H9 (cell line): ENCODE data around the gene EBP. TPM values are rescaled to one million over a fixed set of nuclear protein-coding genes. Genes with fewer than 3 reads are reported as not detected.

Source experiments
- DNase-seq: peaks from one replicate; pipeline ENCODE4 v3.0.0-alpha.2; 2017
- H2AFZ ChIP-seq: one replicate; pipeline ENCODE4 v1.6.1; 2013; ENCODE audit warnings: mild to moderate bottlenecking, low read length, control low read depth, moderate library complexity
- H2AK5ac ChIP-seq: 2 replicates; pipeline ENCODE4 v1.6.1; 2013; ENCODE audit warnings: low read length, control low read depth, mixed read lengths; ENCODE audit not compliant: insufficient read length
- H2BK120ac ChIP-seq: one replicate; pipeline ENCODE4 v1.6.1; 2013; ENCODE audit warnings: low read depth, mild to moderate bottlenecking, low read length, control low read depth, inconsistent platforms; ENCODE audit not compliant: poor library complexity, severe bottlenecking
- H2BK12ac ChIP-seq: 2 replicates; pipeline ENCODE4 v1.6.1; 2013; ENCODE audit warnings: low read length, control low read depth, mixed read lengths, low read depth; ENCODE audit not compliant: insufficient read length
- H2BK15ac ChIP-seq: 2 replicates; pipeline ENCODE4 v1.6.1; 2013; ENCODE audit warnings: low read depth, low read length, control low read depth
- H2BK20ac ChIP-seq: one replicate; pipeline ENCODE4 v1.6.1; 2013; ENCODE audit warnings: low read depth, mild to moderate bottlenecking, low read length, control low read depth, inconsistent platforms; ENCODE audit not compliant: poor library complexity, severe bottlenecking
- H2BK5ac ChIP-seq: 2 replicates; pipeline ENCODE4 v1.6.1; 2013; ENCODE audit warnings: low read length, control low read depth, mixed read lengths; ENCODE audit not compliant: insufficient read length
- H3K14ac ChIP-seq: 2 replicates; pipeline ENCODE4 v1.6.1; 2013; ENCODE audit warnings: low read length, control low read depth; ENCODE audit not compliant: insufficient read depth
- H3K18ac ChIP-seq: 2 replicates; pipeline ENCODE4 v1.6.1; 2013; ENCODE audit warnings: low read depth, mild to moderate bottlenecking, mixed read lengths, low read length, control low read depth; ENCODE audit not compliant: insufficient read length
- H3K23ac ChIP-seq: 2 replicates; pipeline ENCODE4 v1.6.1; 2013; ENCODE audit warnings: low read length, control low read depth, mixed read lengths, low read depth; ENCODE audit not compliant: insufficient read length
- H3K23me2 ChIP-seq: 2 replicates; pipeline ENCODE4 v1.6.1; 2013; ENCODE audit warnings: low read depth, mild to moderate bottlenecking, mixed read lengths, low read length, control low read depth; ENCODE audit not compliant: insufficient read length, poor library complexity, severe bottlenecking
- H3K27ac ChIP-seq: 2 replicates; pipeline ENCODE4 v1.5.1; 2013; ENCODE audit warnings: low read length, control low read depth, mixed read lengths, low read depth; ENCODE audit not compliant: insufficient read length
- H3K27me3 ChIP-seq: 2 replicates; pipeline ENCODE4 v1.6.1; 2013; ENCODE audit warnings: low read length, control low read depth, inconsistent platforms; ENCODE audit not compliant: insufficient read depth
- H3K4ac ChIP-seq: 2 replicates; pipeline ENCODE4 v1.6.1; 2013; ENCODE audit warnings: low read depth, mild to moderate bottlenecking, control low read depth, inconsistent platforms, low read length, moderate library complexity
- H3K4me1 ChIP-seq: 2 replicates; pipeline ENCODE4 v1.6.1; 2013; ENCODE audit warnings: low read length, control low read depth, inconsistent platforms; ENCODE audit not compliant: insufficient read depth
- H3K4me2 ChIP-seq: 2 replicates; pipeline ENCODE4 v1.6.1; 2013; ENCODE audit warnings: low read length, control low read depth, mixed read lengths; ENCODE audit not compliant: insufficient read length, insufficient read depth
- H3K56ac ChIP-seq: 2 replicates; pipeline ENCODE4 v1.6.1; 2013; ENCODE audit warnings: low read depth, mild to moderate bottlenecking, mixed read lengths, low read length, control low read depth; ENCODE audit not compliant: insufficient read length
- H3K79me1 ChIP-seq: 2 replicates; pipeline ENCODE4 v1.6.1; 2013; ENCODE audit warnings: low read depth, mild to moderate bottlenecking, moderate library complexity, low read length, control low read depth, inconsistent platforms; ENCODE audit not compliant: insufficient read depth, poor library complexity, severe bottlenecking
- H3K79me2 ChIP-seq: 2 replicates; pipeline ENCODE4 v1.6.1; 2013; ENCODE audit warnings: low read length, control low read depth, inconsistent platforms; ENCODE audit not compliant: insufficient read depth
- H3K9ac ChIP-seq: 2 replicates; pipeline ENCODE4 v1.6.1; 2013; ENCODE audit warnings: low read length, control low read depth, mixed read lengths; ENCODE audit not compliant: insufficient read length; ENCODE audit errors: extremely low read depth
- H3K9me3 ChIP-seq: one replicate; pipeline ENCODE4 v1.6.1; 2013; ENCODE audit warnings: low read depth, low read length, inconsistent platforms; ENCODE audit not compliant: control insufficient read depth
- H3T11ph ChIP-seq: one replicate; pipeline ENCODE4 v1.6.1; 2013; ENCODE audit warnings: mild to moderate bottlenecking, low read length, control low read depth, inconsistent platforms
- H4K20me1 ChIP-seq: one replicate; pipeline ENCODE4 v1.6.1; 2013; ENCODE audit not compliant: control insufficient read depth, insufficient read length, insufficient read depth
- H4K5ac ChIP-seq: 2 replicates; pipeline ENCODE4 v1.6.1; 2013; ENCODE audit warnings: low read depth, mild to moderate bottlenecking, mixed read lengths, low read length, control low read depth; ENCODE audit not compliant: insufficient read length
- H4K8ac ChIP-seq: replicated peaks from 2 replicates; pipeline ENCODE4 v1.6.1; 2013; ENCODE audit warnings: low read length, control low read depth, mixed read lengths, low read depth; ENCODE audit not compliant: insufficient read length
- H4K91ac ChIP-seq: 2 replicates; pipeline ENCODE4 v1.6.1; 2013; ENCODE audit warnings: low read depth, mild to moderate bottlenecking, moderate library complexity, mixed read lengths, low read length, control low read depth; ENCODE audit not compliant: insufficient read length
- H3K27ac Mint-ChIP-seq, 3 experiments: 2 replicates in 2 of 3; 3 replicates in 1 of 3; pipeline ENCODE4 v1.8.0; 2020 to 2021; ENCODE audit warnings: mixed read lengths in 3 of 3, mild to moderate bottlenecking in 1 of 3, moderate library complexity in 1 of 3
- H3K27me3 Mint-ChIP-seq: 2 replicates; pipeline ENCODE4 v1.8.0; 2021; ENCODE audit warnings: low read depth, mild to moderate bottlenecking, moderate library complexity, mixed read lengths
- H3K36me3 Mint-ChIP-seq, 3 experiments: 2 replicates in 2 of 3; 3 replicates in 1 of 3; pipeline ENCODE4 v1.8.0; 2020 to 2021; ENCODE audit warnings: low read depth in 3 of 3, mixed read lengths in 3 of 3; ENCODE audit not compliant: insufficient read depth in 1 of 3
- H3K4me1 Mint-ChIP-seq, 2 experiments: 2 replicates each; pipeline ENCODE4 v1.8.0; 2020; ENCODE audit warnings: mixed read lengths in 2 of 2
- H3K4me3 Mint-ChIP-seq, 2 experiments: 2 replicates in 1 of 2; 3 replicates in 1 of 2; pipeline ENCODE4 v1.8.0; 2020 to 2021; ENCODE audit warnings: mild to moderate bottlenecking in 2 of 2, mixed read lengths in 2 of 2, moderate library complexity in 1 of 2
- H3K9me3 Mint-ChIP-seq, 2 experiments: 2 replicates in 1 of 2; 3 replicates in 1 of 2; pipeline ENCODE4 v1.8.0; 2020; ENCODE audit warnings: mild to moderate bottlenecking in 2 of 2, mixed read lengths in 2 of 2, moderate library complexity in 1 of 2
- WGBS: extraction: QIAGEN DNeasy Blood & Tissue Kit; methylation state at CpG from one replicate; pipeline ENCODE4 v1.1.7; 2013; ENCODE audit warnings: missing lambda C conversion rate, low lambda C conversion rate, mixed read lengths; ENCODE audit not compliant: insufficient read length; ENCODE audit errors: extremely low coverage; 5-methylcytosine and 5-hydroxymethylcytosine counted together
- total RNA-seq: library from RNA; stranded (reverse); gene quantifications from 2 replicates; pipeline ENCODE4 v1.2.1, GENCODE V29; 2021
- TF ChIP-seq, protein P1 (sequence below): fragments of 200-600 bp; sonication (generic); conservative IDR thresholded peaks from 3 replicates; pipeline ENCODE4 v1.8.0; 2021; ENCODE audit warnings: antibody characterized with exemption, mild to moderate bottlenecking

Gene EBP
- total RNA-seq, 1 experiment from 2014 or later = 117 TPM

DNA sequence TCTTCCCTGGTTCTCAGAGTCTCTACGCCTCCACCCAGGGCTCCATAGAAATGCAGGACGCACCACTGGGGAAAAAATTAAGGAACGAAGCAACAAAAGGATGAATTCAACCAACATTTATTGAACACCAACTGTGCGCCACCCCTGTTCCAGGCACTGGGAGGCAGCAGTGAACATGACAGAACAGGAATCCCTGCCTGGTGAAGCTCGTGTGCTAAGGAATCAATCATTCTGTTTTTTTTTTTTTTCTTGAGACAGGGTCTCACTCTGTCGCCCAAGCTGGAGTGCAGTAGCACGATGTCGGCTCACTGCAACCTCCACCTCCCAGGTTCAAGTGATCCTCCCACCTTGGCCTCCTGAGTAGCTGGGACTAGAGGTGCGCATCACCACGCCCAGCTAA, 47.5 kb upstream of the EBP start:
- TF ChIP-seq, protein P1, sequence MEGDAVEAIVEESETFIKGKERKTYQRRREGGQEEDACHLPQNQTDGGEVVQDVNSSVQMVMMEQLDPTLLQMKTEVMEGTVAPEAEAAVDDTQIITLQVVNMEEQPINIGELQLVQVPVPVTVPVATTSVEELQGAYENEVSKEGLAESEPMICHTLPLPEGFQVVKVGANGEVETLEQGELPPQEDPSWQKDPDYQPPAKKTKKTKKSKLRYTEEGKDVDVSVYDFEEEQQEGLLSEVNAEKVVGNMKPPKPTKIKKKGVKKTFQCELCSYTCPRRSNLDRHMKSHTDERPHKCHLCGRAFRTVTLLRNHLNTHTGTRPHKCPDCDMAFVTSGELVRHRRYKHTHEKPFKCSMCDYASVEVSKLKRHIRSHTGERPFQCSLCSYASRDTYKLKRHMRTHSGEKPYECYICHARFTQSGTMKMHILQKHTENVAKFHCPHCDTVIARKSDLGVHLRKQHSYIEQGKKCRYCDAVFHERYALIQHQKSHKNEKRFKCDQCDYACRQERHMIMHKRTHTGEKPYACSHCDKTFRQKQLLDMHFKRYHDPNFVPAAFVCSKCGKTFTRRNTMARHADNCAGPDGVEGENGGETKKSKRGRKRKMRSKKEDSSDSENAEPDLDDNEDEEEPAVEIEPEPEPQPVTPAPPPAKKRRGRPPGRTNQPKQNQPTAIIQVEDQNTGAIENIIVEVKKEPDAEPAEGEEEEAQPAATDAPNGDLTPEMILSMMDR = peak; percentile 39; the same call in 2 of the 3 replicates
- Mint-ChIP-seq H3K27me3 (peaks cover 2% of the 10 kb centered on the region; the same call in 1 of the 2 replicates), H3K9me3 (peaks cover 77 to 84% of the 10 kb centered on the region in 2 experiments), H3K4me1 (peaks cover 30 to 40% of the 10 kb centered on the region in 2 experiments), H3K4me3 (peak overlapping the region; percentile 15 to 68; a peak in 4 of 5 replicates), H3K27ac (peak overlapping the region in 2 of 3 experiments; percentile 41 to 79; a peak in 4 of 7 replicates), H3K36me3 (peaks cover 13 to 25% (median 14%) of the 10 kb centered on the region in 3 experiments)
- Histone ChIP-seq H2BK12ac (no peak overlapping the region), H3K4me2 (peak overlapping the region; percentile 13), H2BK15ac (no peak overlapping the region), H3K4me1 (peaks cover 2% of the 10 kb centered on the region; the same call in 1 of the 2 replicates), H2AK5ac (no peak overlapping the region), H4K5ac (no peak overlapping the region), H3K79me1 (no peaks in the 10 kb centered on the region), H3K27me3 (no peaks in the 10 kb centered on the region), H2AFZ (no peak overlapping the region), H3K18ac (no peak overlapping the region), H2BK20ac (no peak overlapping the region), H3K23me2 (no peaks in the 10 kb centered on the region), H2BK5ac (no peak overlapping the region), H3K9ac (no peak overlapping the region), H3K56ac (no peak overlapping the region), H3K9me3 (peaks cover 43% of the 10 kb centered on the region), H4K8ac (no peak overlapping the region), H3T11ph (no peak overlapping the region), H3K27ac (no peak overlapping the region), H4K91ac (no peak overlapping the region), H3K14ac (no peak overlapping the region), H3K79me2 (peaks cover 3% of the 10 kb centered on the region; the same call in 1 of the 2 replicates), H3K4ac (no peak overlapping the region), H3K23ac (no peak overlapping the region), H2BK120ac (no peak overlapping the region), H4K20me1 (no peaks in the 10 kb centered on the region)
- no peak for DNase-seq
- WGBS = no CpG with 5 or more reads among the region's 10 CpGs
